Fibroblast of lung (primary cell): Measurements from ENCODE around the gene CPN1. TPM values are rescaled to one million over a fixed set of nuclear protein-coding genes. Genes with fewer than 3 reads are reported as not detected.
A peak's percentile ranks its signal among the peaks of the same experiment; 100 is the strongest.

Experiments used
- DNase-seq, 2 donors: peaks; one replicate each; pipeline versions ENCODE4 v3.0.0 to v3.0.0-alpha.2; 2010; ENCODE audit warnings: low read depth in 2 of 2
- H2AFZ ChIP-seq: 2 replicates; pipeline ENCODE4 v1.5.1; 2012; ENCODE audit warnings: low read length, control low read depth, inconsistent platforms
- H3K27ac ChIP-seq: 2 replicates; pipeline ENCODE4 v1.5.1; 2011; ENCODE audit warnings: low read length, control low read depth; ENCODE audit not compliant: insufficient read depth
- H3K27me3 ChIP-seq: 2 replicates; pipeline ENCODE4 v1.5.1; 2011; ENCODE audit warnings: mild to moderate bottlenecking, low read length; ENCODE audit not compliant: control insufficient read depth, insufficient read depth
- H3K36me3 ChIP-seq: 2 replicates; pipeline ENCODE4 v1.5.1; 2011; ENCODE audit warnings: low read length; ENCODE audit not compliant: control insufficient read depth, insufficient read depth
- H3K4me1 ChIP-seq: 2 replicates; pipeline ENCODE4 v1.5.1; 2011; ENCODE audit warnings: low read length; ENCODE audit not compliant: control insufficient read depth, insufficient read depth; ENCODE audit errors: extremely low read depth
- H3K4me2 ChIP-seq: 2 replicates; pipeline ENCODE4 v1.5.1; 2011; ENCODE audit warnings: low read length, control low read depth; ENCODE audit not compliant: insufficient read depth; ENCODE audit errors: extremely low read depth
- H3K4me3 ChIP-seq, 4 experiments: fragments of 200-600 bp in 1 of 4; sonication (generic) in 1 of 4; replicated peaks in 1 of 4; 2 replicates each; pipeline ENCODE4 v1.5.1; 2011 to 2016; ENCODE audit warnings: low read length in 4 of 4, low read depth in 3 of 4, mild to moderate bottlenecking in 3 of 4, control low read depth in 2 of 4, inconsistent platforms in 1 of 4, mixed read lengths in 1 of 4; ENCODE audit not compliant: insufficient read depth in 1 of 4; ENCODE audit errors: control extremely low read depth in 1 of 4
- H3K79me2 ChIP-seq: 2 replicates; pipeline ENCODE4 v1.5.1; 2012; ENCODE audit warnings: mild to moderate bottlenecking, low read length, inconsistent platforms; ENCODE audit not compliant: control insufficient read depth, insufficient read depth
- H3K9ac ChIP-seq: 2 replicates; pipeline ENCODE4 v1.5.1; 2011; ENCODE audit warnings: mild to moderate bottlenecking, low read length, control low read depth; ENCODE audit not compliant: insufficient read depth
- H3K9me3 ChIP-seq: 2 replicates; pipeline ENCODE4 v1.5.1; 2012; ENCODE audit warnings: low read depth, low read length; ENCODE audit not compliant: control insufficient read depth, insufficient read depth
- H4K20me1 ChIP-seq: 2 replicates; pipeline ENCODE4 v1.5.1; 2011; ENCODE audit warnings: low read length; ENCODE audit not compliant: control insufficient read depth, insufficient read depth; ENCODE audit errors: extremely low read depth
- EZH2 ChIP-seq: IDR thresholded peaks from 2 replicates; pipeline ENCODE4 v1.5.1; 2012; ENCODE audit warnings: low read length, control low read depth, mild to moderate bottlenecking; ENCODE audit errors: missing control alignments
- polyA plus RNA-seq, 2 donors: library from polyadenylated mRNA; depleted of rRNA in 1 of 2; stranded (reverse) in 1 of 2; unstranded in 1 of 2; fragments of >200 nt; gene quantifications; 2 replicates each; pipeline ENCODE4 v1.2.1, GENCODE V29; 2011 to 2012; ENCODE audit warnings: missing spikeins in 1 of 2
- total RNA-seq: library from RNA; depleted of rRNA; stranded (reverse); fragments of >200 nt; gene quantifications from 2 replicates; pipeline ENCODE4 v1.2.1, GENCODE V29; 2014
- TF ChIP-seq, protein P1 (sequence below), 2 donors: IDR thresholded peaks in 1 of 2; conservative IDR thresholded peaks in 1 of 2; 1 replicate in 1 of 2; 2 replicates in 1 of 2; pipeline ENCODE4 v1.5.1; 2011 to 2012; ENCODE audit warnings: low read length in 2 of 2, control low read depth in 1 of 2, inconsistent platforms in 1 of 2, low read depth in 1 of 2, mild to moderate bottlenecking in 1 of 2

CPN1 gene
- total and polyA plus RNA-seq, 2 donors (not counting 1 experiment from before 2014, with no cell fraction given), result not detected

DNA sequence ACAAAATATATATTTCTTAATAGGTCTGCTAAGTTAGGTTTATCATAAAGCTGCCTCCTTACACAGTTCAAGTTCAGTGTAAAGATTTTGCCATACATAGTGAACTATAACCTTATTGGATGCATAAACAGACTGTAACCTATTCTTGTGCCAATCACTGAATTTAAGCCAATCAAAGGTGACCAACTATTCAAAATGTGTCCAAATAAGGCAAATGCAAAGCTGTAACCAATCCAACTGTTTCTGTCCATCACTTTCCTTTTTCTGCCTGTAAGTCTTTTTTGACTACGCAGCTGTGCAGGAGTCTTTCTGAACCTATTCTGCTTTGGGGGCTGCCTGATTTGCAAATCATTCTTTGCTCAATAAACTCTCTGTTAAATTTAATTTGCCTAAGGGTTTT lies 60.3 kb downstream of the CPN1 start:
- Histone ChIP-seq H3K4me3 (no peak overlapping the region), H3K27ac (no peak overlapping the region), H3K9ac (no peak overlapping the region), H3K27me3 (no peaks in the 10 kb centered on the region), H3K79me2 (no peaks in the 10 kb centered on the region), H3K9me3 (no peaks in the 10 kb centered on the region), H4K20me1 (no peaks in the 10 kb centered on the region), H2AFZ (no peak overlapping the region), H3K4me1 (no peaks in the 10 kb centered on the region), H3K36me3 (no peaks in the 10 kb centered on the region), H3K4me2 (no peak overlapping the region)
- no peak for DNase-seq
- TF ChIP-seq, protein P1, sequence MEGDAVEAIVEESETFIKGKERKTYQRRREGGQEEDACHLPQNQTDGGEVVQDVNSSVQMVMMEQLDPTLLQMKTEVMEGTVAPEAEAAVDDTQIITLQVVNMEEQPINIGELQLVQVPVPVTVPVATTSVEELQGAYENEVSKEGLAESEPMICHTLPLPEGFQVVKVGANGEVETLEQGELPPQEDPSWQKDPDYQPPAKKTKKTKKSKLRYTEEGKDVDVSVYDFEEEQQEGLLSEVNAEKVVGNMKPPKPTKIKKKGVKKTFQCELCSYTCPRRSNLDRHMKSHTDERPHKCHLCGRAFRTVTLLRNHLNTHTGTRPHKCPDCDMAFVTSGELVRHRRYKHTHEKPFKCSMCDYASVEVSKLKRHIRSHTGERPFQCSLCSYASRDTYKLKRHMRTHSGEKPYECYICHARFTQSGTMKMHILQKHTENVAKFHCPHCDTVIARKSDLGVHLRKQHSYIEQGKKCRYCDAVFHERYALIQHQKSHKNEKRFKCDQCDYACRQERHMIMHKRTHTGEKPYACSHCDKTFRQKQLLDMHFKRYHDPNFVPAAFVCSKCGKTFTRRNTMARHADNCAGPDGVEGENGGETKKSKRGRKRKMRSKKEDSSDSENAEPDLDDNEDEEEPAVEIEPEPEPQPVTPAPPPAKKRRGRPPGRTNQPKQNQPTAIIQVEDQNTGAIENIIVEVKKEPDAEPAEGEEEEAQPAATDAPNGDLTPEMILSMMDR (conservative IDR thresholded peaks at IDR 0.05 in 1 of 2, IDR thresholded peaks at IDR 0.05 in 1 of 2; ENCODE audit: low read depth in 1 of 2, low read length in 2 of 2), result no peak
- TF ChIP-seq EZH2, result no peak

DNA sequence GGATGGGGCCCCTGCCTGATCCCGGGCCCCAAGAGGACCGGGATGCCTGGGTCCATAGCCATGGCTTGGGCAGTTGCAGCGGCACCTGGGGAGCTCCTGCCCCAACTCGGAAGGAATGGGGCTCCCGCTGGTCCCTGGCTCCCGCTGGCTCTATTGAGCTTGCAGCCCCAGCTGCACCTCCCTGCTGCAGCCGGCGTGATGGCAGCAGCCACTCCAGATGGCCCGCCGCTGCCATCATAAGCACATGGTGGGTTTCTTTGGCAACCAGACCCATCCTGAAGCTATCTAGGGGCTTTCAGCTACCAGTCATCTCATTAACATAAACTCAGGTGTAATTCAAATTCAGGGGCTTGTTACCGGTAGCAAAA lies 60.8 kb downstream of the CPN1 start:
- no peaks in the 10 kb centered on the region for H3K79me2 ChIP-seq
- no peaks in the 10 kb centered on the region for H3K4me1 ChIP-seq
- DNase-seq, result no peak
- H3K4me3 ChIP-seq, result no peak overlapping the region
- H2AFZ ChIP-seq, result no peak overlapping the region
- no peak overlapping the region for H3K27ac ChIP-seq
- no peaks in the 10 kb centered on the region for H4K20me1 ChIP-seq
- no peaks in the 10 kb centered on the region for H3K27me3 ChIP-seq
- no peaks in the 10 kb centered on the region for H3K36me3 ChIP-seq
- no peak overlapping the region for H3K4me2 ChIP-seq
- TF ChIP-seq, protein P1 (conservative IDR thresholded peaks at IDR 0.05 in 1 of 2, IDR thresholded peaks at IDR 0.05 in 1 of 2; ENCODE audit: low read depth in 1 of 2, low read length in 2 of 2), result no peak
- H3K9me3 ChIP-seq, result no peaks in the 10 kb centered on the region
- H3K9ac ChIP-seq, result no peak overlapping the region

DNA sequence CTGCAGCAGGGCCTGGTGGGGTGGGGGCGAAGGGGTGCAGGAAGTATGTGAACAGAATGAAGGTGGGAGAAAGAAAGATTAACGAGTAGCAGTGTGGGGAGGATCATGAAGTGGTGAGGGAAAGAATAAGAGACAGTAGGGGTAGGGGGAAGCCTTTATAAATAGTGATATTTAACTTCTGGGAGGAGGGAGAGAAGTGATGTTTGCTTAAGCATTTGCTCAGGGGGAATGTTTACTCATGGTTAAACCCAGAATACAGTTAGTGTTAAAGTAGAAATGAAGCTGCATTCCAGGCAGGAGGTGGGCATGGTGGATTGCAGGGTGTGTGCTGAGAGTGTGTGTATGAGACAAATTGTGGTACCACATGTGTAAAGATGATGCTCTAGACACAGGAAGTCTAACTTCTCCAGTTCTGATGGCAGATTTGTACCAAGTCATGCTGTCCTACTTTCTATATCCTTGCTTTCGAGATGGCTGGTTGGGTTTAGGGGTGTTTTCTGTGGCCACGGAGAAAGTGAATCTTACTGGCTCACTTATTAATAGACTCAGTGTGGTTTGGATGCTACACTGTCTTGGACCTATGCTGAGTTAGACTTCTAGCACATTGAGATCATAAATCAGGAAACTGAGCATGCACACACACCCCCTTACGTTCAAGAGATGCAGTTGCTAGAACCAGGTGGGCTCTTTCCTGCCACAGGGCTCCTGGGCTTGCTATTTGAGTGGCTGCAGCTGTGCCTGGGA lies 61.4 kb downstream of the CPN1 start:
- Histone ChIP-seq H3K27me3 (no peaks in the 10 kb centered on the region), H3K9ac (no peak overlapping the region), H3K9me3 (no peaks in the 10 kb centered on the region), H3K4me1 (no peaks in the 10 kb centered on the region), H3K4me2 (no peak overlapping the region), H2AFZ (no peak overlapping the region), H3K4me3 (no peak overlapping the region), H3K27ac (no peak overlapping the region), H4K20me1 (no peaks in the 10 kb centered on the region), H3K36me3 (no peaks in the 10 kb centered on the region), H3K79me2 (no peaks in the 10 kb centered on the region)
- DNase-seq, result no peak
- no peak for TF ChIP-seq EZH2
- TF ChIP-seq, protein P1 (conservative IDR thresholded peaks at IDR 0.05 in 1 of 2, IDR thresholded peaks at IDR 0.05 in 1 of 2; ENCODE audit: low read depth in 1 of 2, low read length in 2 of 2), result peak in 1 of 2 donors; percentile 2
